Peyer's patch (tissue), 4 donors: ENCODE data around the gene MARK3.

Experiments used
- POLR2A ChIP-seq, 2 donors: fragments of 450-650 bp; IDR thresholded peaks; one replicate each; pipeline ENCODE4 v1.5.1; 2017; ENCODE audit warnings: antibody characterized with exemption in 2 of 2, mild to moderate bottlenecking in 2 of 2, moderate library complexity in 2 of 2
- TF ChIP-seq, protein P1 (sequence below), 6 experiments: fragments of 450-650 bp in 4 of 6; fragments of 200-600 bp in 2 of 6; sonication (generic) in 1 of 6; IDR thresholded peaks; one replicate each; pipeline ENCODE4 v1.5.1; 2017 to 2019; ENCODE audit warnings: antibody characterized with exemption in 6 of 6, mild to moderate bottlenecking in 3 of 6, moderate library complexity in 1 of 6

DNA sequence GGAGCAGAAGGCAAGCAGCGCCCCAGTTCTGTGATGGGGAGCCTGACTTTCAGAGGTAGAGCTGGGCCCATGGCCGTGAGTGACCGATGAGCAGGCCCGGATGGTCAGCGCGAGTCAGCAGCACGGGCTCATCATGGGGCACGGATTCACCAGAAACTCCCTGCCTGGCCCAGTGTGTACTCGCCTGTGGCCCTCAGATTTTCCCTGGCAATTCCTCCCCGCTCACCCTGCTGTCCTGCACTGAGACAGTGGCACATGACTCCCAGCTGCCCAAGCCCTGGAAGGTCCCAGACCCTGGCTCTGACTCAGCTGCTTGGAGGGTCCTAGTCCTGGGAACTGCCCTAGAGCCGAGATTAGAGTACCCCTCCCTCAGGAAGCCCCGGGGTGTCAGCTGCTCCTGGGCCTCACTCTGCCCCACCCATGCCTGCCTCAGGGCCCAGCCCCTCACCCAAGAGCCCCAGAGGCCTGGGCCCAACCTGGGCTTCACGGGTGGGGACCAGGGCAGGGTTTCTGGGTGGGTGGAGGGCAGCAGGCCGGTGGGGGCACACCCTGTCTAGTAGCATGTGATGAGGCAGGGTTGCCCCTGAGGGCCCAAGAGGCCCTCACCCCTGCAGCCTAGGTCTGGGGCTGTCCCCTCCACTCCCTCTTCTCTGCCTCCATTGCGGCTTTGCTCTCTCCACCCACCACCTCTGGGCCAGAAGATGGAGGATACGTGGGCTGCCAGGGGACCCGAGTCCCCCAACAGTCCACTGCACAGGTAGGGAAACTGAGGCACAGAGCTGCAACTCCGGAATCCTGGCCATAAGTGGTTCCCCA, 152.2 kb downstream of the MARK3 start:
- TF ChIP-seq, protein P1, sequence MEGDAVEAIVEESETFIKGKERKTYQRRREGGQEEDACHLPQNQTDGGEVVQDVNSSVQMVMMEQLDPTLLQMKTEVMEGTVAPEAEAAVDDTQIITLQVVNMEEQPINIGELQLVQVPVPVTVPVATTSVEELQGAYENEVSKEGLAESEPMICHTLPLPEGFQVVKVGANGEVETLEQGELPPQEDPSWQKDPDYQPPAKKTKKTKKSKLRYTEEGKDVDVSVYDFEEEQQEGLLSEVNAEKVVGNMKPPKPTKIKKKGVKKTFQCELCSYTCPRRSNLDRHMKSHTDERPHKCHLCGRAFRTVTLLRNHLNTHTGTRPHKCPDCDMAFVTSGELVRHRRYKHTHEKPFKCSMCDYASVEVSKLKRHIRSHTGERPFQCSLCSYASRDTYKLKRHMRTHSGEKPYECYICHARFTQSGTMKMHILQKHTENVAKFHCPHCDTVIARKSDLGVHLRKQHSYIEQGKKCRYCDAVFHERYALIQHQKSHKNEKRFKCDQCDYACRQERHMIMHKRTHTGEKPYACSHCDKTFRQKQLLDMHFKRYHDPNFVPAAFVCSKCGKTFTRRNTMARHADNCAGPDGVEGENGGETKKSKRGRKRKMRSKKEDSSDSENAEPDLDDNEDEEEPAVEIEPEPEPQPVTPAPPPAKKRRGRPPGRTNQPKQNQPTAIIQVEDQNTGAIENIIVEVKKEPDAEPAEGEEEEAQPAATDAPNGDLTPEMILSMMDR (IDR thresholded peaks at IDR 0.05) = no peak
- TF ChIP-seq POLR2A (IDR thresholded peaks at IDR 0.05) = no peak
